ENCODE measurements around the gene NKIRAS2.

Gene NKIRAS2

DNA sequence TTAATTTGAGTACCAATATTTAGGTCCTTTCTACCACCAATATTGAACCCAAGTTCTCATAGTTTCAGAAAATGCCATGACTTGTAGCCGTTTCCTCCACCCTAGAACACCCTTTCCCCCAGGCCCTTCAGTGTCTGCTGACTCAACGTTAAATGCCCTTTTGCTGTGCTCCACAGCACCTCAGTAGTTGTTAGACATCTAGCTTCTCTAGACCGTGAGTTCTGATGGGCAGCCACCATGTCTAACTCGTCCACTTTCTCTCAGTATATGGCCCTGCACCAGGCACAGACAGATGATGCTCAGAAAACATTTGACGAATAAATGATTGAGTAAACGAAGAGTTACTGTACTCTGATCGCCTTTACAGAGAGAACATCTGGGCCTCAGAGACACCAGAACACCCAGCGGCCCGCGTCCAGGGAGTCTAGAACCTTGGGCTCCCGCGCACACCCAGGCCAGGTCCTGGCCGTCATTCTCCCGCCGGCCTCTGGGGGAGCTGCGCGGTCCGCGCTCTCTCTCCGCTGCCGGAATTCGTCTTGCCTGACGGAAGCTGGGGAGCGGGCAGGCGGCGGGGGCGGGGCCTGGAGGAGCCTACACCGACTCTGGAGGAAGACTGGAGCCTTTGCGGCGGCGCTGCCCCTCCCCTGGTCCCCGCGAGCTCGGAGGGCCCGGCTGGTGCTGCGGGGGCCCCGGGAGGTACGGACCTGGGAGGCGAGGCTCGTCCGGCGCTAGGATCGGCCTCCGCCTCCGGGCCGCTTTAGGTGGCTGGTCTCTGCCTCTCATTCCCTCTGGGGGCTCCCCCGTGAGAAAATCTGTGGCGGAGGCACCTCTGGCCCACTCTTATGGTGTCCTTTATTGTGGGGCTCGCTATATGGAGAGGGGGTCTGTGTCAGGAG, at the start of gene NKIRAS2:
TSS of gene NKIRAS2 (plus strand) at position 582 of the 896 bp plus-strand sequence. CDS start 1,488 bp downstream, outside the sequence.
- peak; percentile 98 for DNase-seq (ENCODE audit: low spot score)

- DNase-seq (ENCODE audit: low spot score), result no peak
Observed at GRCh38 chr17:41970901-41971331, 49.0 kb upstream of the NKIRAS2 start.

DNA sequence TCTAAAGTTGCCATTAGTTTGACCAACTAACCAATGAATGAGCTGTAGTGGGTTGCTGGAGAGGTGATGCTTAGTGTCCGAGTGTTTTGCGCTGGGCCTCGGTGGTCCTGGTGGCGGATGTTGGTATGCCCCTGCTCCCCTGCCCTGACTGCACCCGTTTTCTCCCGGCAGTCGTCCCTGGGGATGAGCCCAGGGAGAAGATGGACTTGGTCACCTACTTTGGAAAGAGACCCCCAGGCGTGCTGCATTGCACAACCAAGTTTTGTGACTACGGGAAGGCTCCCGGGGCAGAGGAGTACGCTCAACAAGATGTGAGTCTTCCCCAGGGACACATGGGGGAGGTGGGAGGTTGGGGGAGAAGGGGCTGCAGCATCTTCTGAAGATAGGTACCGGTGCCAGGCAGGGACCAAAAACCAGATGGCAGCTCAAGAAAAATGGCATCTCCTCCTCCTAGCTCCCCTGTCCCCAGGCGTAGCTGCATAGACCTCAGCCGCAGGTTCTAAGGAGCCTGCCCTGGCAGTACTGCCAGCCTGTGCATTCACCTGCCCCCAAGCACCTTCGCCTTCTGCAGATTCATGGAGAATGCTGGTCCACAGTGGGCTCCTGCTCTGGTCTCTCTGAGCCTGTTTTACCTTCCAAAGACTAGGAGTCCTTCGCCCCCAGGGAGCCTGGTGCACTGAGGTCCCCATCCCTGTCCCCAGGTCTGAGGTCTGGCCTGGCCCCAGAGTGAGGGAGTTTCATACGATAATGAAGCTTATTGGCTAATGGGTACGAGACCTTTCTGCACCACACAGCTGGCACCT, 48.0 kb upstream of the NKIRAS2 start:
- DNase-seq (ENCODE audit: low spot score), result no peak

DNA sequence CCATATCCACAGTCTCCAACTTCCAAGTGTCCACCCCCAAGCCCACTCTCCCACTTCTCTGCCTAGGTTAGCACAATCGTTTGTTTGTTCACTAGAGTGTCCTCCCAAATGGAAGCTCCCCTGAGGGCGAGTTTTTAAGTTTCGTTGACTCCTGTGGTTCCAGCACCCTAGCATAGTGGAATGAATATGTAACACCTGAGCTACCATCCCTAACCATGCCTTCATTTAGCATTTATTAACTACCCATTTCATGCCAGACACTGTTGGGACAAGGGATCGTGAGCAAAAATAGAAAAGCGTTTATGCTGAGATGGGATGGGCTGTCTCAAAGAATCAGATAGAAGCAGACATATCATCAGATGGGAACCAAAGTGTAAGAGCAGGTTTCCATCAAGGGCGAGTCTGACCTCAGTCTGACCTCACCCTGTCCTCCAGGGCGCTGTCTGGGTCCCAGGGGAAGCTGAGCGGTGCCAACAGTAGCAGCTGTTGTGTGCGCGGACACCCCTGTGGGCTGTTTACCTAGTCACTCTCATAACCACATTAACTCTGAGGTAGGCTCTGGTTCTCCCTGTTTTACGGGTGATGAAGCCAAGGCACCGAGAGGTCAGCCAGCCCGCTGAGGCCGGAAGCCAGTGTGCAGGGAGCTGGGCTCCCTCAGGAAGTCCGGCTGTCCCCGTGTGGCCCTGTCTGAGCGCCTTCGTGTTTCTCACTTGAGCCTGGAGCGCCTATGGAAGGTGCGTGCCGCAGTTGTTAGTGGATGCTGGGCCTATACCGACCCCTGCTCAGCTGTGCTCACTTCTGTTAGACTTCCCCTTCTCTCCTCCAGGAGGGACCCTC, 47.1 kb upstream of the NKIRAS2 start:
- DNase-seq (ENCODE audit: low spot score), result no peak

DNA sequence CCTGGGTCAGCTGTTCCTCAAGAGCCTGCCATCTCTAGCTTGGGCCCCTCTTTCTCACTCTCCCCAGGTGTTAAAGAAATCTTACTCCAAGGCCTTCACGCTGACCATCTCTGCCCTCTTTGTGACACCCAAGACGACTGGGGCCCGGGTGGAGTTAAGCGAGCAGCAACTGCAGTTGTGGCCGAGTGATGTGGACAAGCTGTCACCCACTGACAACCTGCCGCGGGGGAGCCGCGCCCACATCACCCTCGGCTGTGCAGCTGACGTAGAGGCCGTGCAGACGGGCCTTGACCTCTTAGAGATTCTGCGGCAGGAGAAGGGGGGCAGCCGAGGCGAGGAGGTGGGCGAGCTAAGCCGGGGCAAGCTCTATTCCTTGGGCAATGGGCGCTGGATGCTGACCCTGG, 46.5 kb upstream of the NKIRAS2 start:
- no peak for DNase-seq (ENCODE audit: low spot score)

DNA sequence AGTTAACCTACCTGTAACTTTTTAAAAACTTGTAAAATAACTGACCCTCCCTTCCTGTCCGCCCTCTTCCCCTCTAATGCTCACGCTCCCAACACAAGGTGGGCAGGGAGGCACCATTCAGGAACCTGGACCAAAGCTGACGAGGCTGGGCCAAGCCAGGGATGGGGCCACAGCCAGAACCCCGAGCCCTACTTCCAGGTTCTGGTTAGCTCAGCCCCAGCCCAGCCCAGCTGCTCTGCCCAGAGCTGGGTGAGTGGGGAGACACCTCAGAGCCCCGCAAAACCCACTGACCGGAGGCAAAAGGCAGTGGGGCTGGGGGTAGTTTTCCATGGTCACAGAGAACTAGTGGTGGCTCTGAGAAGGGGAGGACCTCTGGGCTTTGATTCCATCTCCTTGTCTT, 45.9 kb upstream of the NKIRAS2 start:
- no peak for DNase-seq (ENCODE audit: low spot score)

DNA sequence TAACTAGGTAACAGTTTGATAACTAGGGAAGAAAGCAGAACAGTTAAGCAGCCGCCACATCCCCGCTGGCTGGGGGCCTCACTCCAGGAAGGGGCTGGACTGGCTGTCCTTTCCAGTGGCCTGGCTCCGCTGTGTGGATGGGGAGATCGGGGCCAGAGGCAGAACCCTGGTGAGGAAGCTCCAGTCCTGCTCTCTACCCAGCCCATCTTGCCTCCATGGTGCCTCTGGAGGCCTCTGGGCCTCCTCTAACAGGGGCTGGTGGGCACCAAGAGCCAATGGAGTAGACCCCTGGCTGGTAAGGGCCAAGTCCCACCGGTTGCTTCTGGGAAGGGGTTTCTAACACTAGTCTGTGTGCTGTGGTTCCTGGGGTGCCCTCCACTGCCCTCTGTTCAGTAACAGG, 45.2 kb upstream of the NKIRAS2 start:
- DNase-seq (ENCODE audit: low spot score), result no peak

DNA sequence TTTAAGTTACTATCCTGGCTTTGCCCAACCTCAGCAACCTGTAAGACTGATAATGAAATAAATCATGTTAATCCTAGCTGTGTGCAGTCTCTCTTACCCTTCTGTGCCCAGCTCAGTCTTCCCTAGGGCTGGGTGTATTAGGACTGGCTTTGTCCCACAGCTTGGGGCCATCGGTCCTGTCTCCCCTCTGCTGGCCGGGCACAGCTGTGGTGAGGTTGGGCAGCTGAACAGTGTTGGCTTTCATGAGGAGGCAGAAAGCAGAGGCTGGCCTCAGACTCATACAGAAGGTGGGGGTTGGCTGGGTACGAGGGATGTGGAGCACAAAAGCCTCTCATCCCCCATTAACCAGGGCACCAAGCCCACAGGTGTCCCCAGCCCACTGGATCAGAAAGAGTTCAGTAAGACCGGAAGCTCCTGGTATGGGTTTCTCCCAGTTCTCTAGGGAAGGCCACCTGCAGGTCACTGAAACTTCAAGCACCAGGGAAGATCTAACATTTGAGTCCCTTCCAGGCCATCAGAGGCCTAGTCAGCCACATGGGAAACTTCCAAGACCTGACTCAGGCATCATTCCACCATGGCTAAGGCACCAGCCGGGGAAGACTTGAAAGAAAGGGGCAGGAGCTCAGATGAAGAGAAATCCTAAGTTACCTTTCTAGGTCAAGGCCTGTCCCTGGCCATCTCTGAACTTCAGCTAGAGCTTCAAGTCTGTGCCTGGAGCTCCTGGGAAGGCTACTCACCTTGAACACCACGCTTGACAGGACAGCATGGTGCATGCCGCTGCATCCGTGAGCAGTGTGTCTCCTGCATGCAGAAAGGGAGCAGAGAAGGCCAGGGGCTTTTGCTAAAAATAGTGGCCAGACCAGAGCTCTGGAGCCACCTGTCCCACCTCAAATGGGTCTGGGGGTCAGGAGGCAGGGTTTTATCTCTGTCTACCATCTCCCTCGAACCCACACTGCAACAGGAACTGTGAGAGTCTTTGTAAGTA, 44.5 kb upstream of the NKIRAS2 start:
- DNase-seq (ENCODE audit: low spot score), result no peak

DNA sequence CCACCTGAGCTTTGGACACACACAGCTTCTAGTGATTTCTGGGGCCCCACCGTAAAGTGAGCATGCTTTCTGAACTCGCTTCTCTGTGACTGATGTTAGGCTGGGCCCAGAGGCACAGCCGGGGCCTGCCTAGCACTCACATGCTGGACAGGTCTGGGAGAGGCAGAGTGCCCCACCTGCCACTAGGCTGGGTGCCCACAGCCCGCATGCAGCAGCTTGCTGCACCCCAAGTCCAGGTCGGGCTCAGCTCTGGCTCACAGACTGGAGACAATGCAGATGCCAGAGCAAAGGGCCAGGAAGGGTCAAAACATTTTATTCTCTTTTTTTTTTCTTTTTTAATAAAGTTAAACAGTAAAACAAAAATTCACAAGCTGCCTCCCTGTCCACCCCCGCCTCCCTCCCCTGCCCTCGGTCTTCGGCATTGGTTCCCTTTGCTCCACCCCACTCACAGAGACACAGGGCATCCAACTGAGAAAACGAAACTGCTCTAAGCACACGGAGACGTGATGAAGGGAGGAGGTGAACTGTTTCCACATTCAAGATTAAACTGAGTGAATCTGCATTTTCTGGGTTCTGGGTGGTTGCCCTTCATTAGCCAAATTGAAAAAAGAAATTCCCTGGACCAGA, 43.6 kb upstream of the NKIRAS2 start:
- DNase-seq (ENCODE audit: low spot score), result no peak

DNA sequence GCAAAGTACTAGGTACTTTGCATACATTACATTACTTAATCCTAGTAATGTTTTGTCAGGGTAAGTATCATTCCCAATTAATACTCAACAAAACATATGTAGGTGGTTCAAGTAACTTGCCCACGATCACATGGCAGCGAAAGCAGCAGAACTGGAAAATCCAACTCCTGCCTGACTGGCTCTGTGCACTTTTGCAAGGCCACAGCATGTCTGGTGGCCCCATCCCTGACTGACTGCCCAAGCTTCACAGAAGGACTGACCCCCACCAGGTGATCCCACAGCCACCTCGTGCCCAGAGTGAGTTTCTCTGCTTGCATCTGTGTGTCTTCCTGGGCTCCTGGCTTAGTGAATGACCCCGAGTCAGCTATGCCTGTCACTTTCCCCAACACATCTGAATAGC, 41.9 kb upstream of the NKIRAS2 start:
- DNase-seq (ENCODE audit: low spot score), result no peak

GRCh38 chr17:41982026-41982760, 37.7 kb upstream of the NKIRAS2 start:
- DNase-seq (ENCODE audit: low spot score), result no peak

DNA sequence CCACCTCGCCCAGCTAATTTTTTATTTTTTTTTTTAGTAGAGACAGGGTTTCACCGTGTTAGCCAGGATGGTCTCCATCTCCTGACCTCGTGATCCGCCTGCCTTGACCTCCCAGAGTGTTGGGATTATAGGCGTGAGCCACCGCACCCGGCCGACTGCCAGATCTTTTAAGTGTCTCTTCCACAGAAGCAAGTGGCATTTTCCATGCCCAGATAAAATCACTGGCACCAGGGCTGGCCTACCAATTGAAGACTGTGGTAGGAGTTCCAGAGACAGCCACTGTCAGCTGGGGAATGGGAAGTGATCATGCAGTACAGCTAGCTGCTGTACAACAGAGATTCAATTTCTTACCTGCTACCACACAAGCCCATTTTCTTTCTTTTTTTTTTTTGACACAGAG, 35.4 kb upstream of the NKIRAS2 start:
- DNase-seq (ENCODE audit: low spot score), result no peak

DNA sequence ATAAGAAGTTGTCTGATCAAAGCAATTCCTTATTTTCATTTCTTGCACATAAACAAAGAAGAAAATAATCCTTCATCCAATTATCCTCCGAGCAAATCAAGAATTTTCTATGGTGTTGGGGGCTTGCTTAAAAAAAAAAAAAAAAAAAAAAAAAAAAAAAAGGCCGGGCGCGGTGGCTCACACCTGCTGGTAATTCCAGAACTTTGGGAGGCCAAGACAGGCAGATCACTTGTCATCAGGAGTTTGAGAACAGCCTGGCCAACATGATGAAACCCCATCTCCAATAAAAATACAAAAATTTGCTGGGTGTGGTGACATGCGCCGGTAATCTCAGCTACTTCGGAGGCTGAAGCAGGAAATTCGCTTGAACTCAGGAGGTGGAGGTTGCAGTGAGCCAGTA, 34.0 kb upstream of the NKIRAS2 start:
- DNase-seq (ENCODE audit: low spot score), result no peak

DNA sequence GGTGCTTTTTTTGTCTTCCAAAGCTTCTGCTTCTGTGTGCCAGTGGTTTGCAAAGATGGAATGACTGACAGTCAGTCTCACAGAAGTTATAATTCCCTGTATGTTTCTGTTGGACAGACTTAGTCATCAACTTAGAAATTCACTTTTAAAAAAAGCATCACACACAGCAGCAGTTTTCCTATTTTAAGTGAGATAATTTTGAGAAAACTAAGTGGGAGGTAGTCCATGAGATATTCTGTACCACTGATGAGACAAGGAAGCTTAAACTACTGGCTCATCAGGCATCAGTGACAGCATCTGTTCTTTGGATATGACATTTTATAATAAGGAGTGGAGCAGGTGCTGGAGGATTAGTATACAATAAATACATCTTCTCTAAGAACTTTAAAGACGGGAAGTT, 33.3 kb upstream of the NKIRAS2 start:
- DNase-seq (ENCODE audit: low spot score), result no peak

DNA sequence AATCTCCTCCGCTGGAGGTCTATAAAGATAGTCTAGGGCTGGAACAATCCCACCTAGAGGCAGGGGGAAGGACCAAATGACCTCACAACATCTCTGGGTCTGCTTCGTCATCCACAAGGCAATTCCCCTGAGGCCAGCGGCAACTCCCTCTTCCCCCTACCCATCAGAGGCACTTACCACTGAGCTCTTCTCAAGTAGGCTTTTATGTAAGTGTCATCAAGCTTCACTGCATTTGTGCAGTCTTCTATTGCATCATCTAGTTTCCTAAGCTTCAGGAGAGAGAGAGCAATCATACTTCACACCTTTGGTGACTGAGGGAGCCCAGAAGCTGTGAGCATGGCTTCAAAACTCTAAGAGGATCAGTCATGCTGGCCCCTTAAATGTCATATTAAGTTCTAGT, 32.2 kb upstream of the NKIRAS2 start:
- no peak for DNase-seq (ENCODE audit: low spot score)

DNA sequence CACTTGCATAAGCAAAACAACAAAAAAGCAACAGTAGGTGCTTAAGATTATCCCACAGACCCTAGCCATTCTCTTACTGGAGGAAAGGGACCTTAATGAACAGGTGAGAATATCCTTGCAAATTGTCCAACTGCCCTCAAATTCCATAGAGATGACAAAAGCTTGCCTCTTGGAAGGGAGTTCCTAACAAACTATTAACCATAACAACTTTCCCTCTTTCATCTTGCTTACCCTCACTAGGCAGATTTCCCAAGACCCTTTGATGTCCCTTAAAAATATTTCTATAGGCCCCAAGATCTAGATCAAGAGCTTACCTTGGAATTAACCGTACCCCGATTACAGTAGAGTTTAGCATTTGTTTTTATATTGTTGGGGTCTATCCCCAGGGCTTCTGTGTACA, 31.5 kb upstream of the NKIRAS2 start:
- no peak for DNase-seq (ENCODE audit: low spot score)

DNA sequence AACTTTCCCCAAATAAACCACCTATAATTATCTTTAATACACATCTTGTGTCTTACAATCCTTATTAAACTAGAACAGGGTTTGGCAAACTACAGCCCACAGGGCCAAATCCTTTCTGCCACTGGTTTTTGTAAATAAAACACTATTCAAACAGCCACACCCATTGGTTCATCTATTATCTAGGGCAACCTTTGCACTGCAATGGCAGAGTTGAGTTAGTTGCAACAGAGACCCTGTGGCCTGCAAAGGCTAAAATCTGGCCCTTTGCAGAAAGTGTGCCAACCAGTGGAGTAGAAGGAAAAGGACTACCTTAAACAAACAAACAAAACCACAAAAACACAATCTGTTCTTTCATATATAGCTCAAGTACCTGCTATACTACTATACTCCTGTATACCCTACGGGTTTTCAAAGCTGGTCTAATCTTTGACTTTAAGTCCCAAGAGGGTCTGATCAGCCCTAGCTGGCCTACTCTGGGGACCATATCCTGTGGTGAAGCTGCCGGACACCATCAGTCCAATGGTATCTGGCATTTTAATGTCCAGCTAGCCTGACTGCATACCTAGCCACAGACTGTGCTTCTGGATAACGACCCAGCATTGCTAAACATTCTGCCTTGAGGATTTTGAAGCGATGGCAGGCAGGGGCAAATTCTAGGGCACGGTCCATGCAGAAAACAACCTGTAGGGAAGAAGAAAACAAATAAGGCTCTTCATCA, 30.0 kb upstream of the NKIRAS2 start:
- DNase-seq (ENCODE audit: low spot score), result no peak

GRCh38 chr17:41992576-41992975, 27.3 kb upstream of the NKIRAS2 start:
- no peak for DNase-seq (ENCODE audit: low spot score)

DNA sequence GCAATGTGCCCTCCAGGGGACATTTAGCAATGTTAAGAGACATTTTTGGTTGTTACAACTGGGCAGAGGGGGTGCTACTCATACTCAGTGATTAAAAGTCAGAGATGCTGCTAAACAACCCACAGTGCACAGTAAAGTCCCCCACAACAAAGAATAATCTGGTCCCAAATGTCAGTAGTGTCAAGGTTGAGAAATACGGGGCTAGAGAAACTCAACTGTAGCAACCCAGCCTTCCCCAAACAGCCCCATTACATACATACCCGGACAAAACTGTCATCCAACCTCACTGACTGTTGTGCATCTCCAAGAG, 23.1 kb upstream of the NKIRAS2 start:
- DNase-seq (ENCODE audit: low spot score), result no peak
